K562 (cell line): ENCODE data around the gene MYBPHL. TPM values are rescaled to one million over a fixed set of nuclear protein-coding genes. Genes with fewer than 3 reads are reported as not detected.

Source experiments
- ATAC-seq: fragments of 200-7000 bp; cut with Tn5 transposase; 3 replicates; pipeline ENCODE4 v1.9.1; 2020; ENCODE audit warnings: moderate library complexity
- BruUV-seq: library from RNA; stranded (reverse); fragments of 400-500 nt; replicated peaks from 2 replicates; lab custom pipeline; 2021; lab: Mats Ljungman, UMichigan
- CTCF ChIA-PET: fragments of 300-600 bp; formaldehyde crosslinking; extraction: SDS; loops from one replicate; lab custom pipeline; 2021; ENCODE audit warnings: low intra/inter-chr PET ratio; lab: Yijun Ruan, JAX
- POLR2A ChIA-PET: fragments of 300-600, 350-650 bp; sonication (Branson Sonifier 250); formaldehyde crosslinking; extraction: SDS; loops from one replicate; lab custom pipeline; 2021; ENCODE audit warnings: antibody characterized with exemption, inconsistent platforms; lab: Yijun Ruan, JAX
- DNase-seq, 4 experiments: peaks; one replicate each; pipeline versions ENCODE4 v3.0.0 to v3.0.0-alpha.2; 2011 to 2018; ENCODE audit warnings: low spot score in 3 of 4, mixed read lengths in 3 of 4; ENCODE audit errors: extremely low read depth in 1 of 4
- FAIRE-seq: peaks from 2 replicates; lab custom pipeline; 2011; peaks lifted over from hg19 to GRCh38; lab: Jason Lieb, UNC
- H2AFZ ChIP-seq: 2 replicates; pipeline ENCODE4 v1.6.0; 2011; ENCODE audit warnings: low read depth, low read length, control low read depth, inconsistent platforms
- H3K27ac ChIP-seq: fragments of 200-600 bp; 3 replicates; pipeline ENCODE4 v1.8.0; 2011; ENCODE audit warnings: low read depth, mild to moderate bottlenecking, control low read depth, inconsistent platforms, low read length, moderate library complexity, mixed read lengths; ENCODE audit errors: extremely low read depth
- H3K27me3 ChIP-seq, 2 experiments: fragments of 300-600 bp in 1 of 2; 2 replicates in 1 of 2; 3 replicates in 1 of 2; pipeline versions ENCODE4 v1.6.0 to v1.8.0; 2011; ENCODE audit warnings: inconsistent platforms in 2 of 2, low read length in 2 of 2, mild to moderate bottlenecking in 1 of 2, mixed read lengths in 1 of 2, moderate library complexity in 1 of 2; ENCODE audit not compliant: control insufficient read depth in 2 of 2, insufficient read depth in 2 of 2
- H3K36me3 ChIP-seq: fragments of 300-600 bp; 3 replicates; pipeline ENCODE4 v1.8.0; 2011; ENCODE audit warnings: mild to moderate bottlenecking, low read length, inconsistent platforms; ENCODE audit not compliant: control insufficient read depth, insufficient read depth
- H3K4me1 ChIP-seq, 2 experiments: fragments of 200-600 bp in 1 of 2; replicated peaks in 1 of 2; 2 replicates in 1 of 2; 3 replicates in 1 of 2; pipeline versions ENCODE4 v1.5.1 to v1.8.0; 2011; ENCODE audit warnings: inconsistent platforms in 2 of 2, low read length in 2 of 2, mild to moderate bottlenecking in 1 of 2, mixed read lengths in 1 of 2, moderate library complexity in 1 of 2; ENCODE audit not compliant: control insufficient read depth in 2 of 2, insufficient read depth in 2 of 2
- H3K4me2 ChIP-seq: 2 replicates; pipeline ENCODE4 v1.6.1; 2011; ENCODE audit warnings: low read length, control low read depth, inconsistent platforms, mixed read lengths; ENCODE audit not compliant: insufficient read depth
- H3K4me3 ChIP-seq: fragments of 200-600 bp; sonication (generic), shearing (Covaris generic); 2 replicates; pipeline ENCODE4 v1.5.1; 2016; ENCODE audit warnings: control low read depth, inconsistent platforms
- H3K79me2 ChIP-seq: fragments of 200-600 bp; 3 replicates; pipeline ENCODE4 v1.8.0; 2011; ENCODE audit warnings: low read length, inconsistent platforms; ENCODE audit not compliant: control insufficient read depth, insufficient read depth
- H3K9ac ChIP-seq, 2 experiments: 2 replicates each; pipeline versions ENCODE4 v1.6.0 to v1.6.1; 2011; ENCODE audit warnings: low read depth in 2 of 2, low read length in 2 of 2, control low read depth in 1 of 2, inconsistent platforms in 1 of 2, mild to moderate bottlenecking in 1 of 2, mixed read lengths in 1 of 2; ENCODE audit not compliant: insufficient read depth in 1 of 2
- H3K9me1 ChIP-seq: one replicate; pipeline ENCODE4 v1.6.0; 2011; ENCODE audit warnings: inconsistent platforms, mild to moderate bottlenecking, low read length, moderate library complexity; ENCODE audit not compliant: control insufficient read depth, insufficient read depth
- H3K9me3 ChIP-seq: replicated peaks from 2 replicates; pipeline ENCODE4 v1.5.1; 2011; ENCODE audit warnings: low read depth, low read length, inconsistent platforms; ENCODE audit not compliant: control insufficient read depth, insufficient read depth
- H4K20me1 ChIP-seq: replicated peaks from 2 replicates; pipeline ENCODE4 v1.6.1; 2011; ENCODE audit warnings: low read length, inconsistent platforms, mixed read lengths; ENCODE audit not compliant: control insufficient read depth, insufficient read depth
- CREB1 ChIP-seq, 2 experiments: sonication (generic) in 1 of 2; formaldehyde crosslinking in 1 of 2; IDR thresholded peaks; 2 replicates each; pipeline versions ENCODE4 v1.6.1 to v1.8.0; 2012 to 2022; ENCODE audit warnings: inconsistent platforms in 1 of 2, mild to moderate bottlenecking in 1 of 2, missing genetic modification reagents in 1 of 2, moderate library complexity in 1 of 2
- DLX4 ChIP-seq: fragments of 250-450 bp; sonication (Bioruptor Pico); IDR thresholded peaks from 2 replicates; pipeline ENCODE4 v1.6.1; 2021; ENCODE audit warnings: mild to moderate bottlenecking
- E2F1 ChIP-seq: sonication (generic); formaldehyde crosslinking; IDR thresholded peaks from 2 replicates; pipeline ENCODE4 v1.8.1; 2023; ENCODE audit warnings: mild to moderate bottlenecking, missing genetic modification reagents, moderate library complexity
- PHB ChIP-seq: fragments of 250-450 bp; sonication (Bioruptor Pico); IDR thresholded peaks from 2 replicates; pipeline ENCODE4 v1.5.0; 2021
- POLR2A ChIP-seq: fragments of 450-650 bp; conservative IDR thresholded peaks from 2 replicates; pipeline ENCODE4 v1.6.1; 2016
- POLR3A ChIP-seq: IDR thresholded peaks from 2 replicates; pipeline ENCODE4 v1.6.1; 2011; ENCODE audit warnings: borderline replicate concordance, mild to moderate bottlenecking, moderate library complexity; ENCODE audit not compliant: insufficient read length, insufficient read depth; ENCODE audit errors: extremely low read depth
- PREB ChIP-seq: sonication (generic); formaldehyde crosslinking; IDR thresholded peaks from 2 replicates; pipeline ENCODE4 v1.8.1; 2023; ENCODE audit warnings: mild to moderate bottlenecking, missing genetic modification reagents
- RERE ChIP-seq: sonication (generic); formaldehyde crosslinking; IDR thresholded peaks from 2 replicates; pipeline ENCODE4 v1.8.0; 2023; ENCODE audit warnings: missing genetic modification reagents, mild to moderate bottlenecking, borderline replicate concordance
- RHOXF2B ChIP-seq: fragments of 250-450 bp; sonication (Bioruptor Pico); conservative IDR thresholded peaks from 2 replicates; pipeline ENCODE4 v1.5.1; 2021
- TCF7L2 ChIP-seq: fragments of 150-350 bp; IDR thresholded peaks from 2 replicates; pipeline ENCODE4 v1.6.1; 2016; ENCODE audit warnings: low read depth, mild to moderate bottlenecking, low read length, moderate library complexity
- TSC22D4 ChIP-seq: fragments of 450-650 bp; IDR thresholded peaks from 2 replicates; pipeline ENCODE4 v1.6.1; 2016; ENCODE audit warnings: missing genetic modification characterization, missing biosample characterization, control low read depth
- U2AF1 ChIP-seq: fragments of 200-400 bp; formaldehyde crosslinking; optimal IDR thresholded peaks from 2 replicates; pipeline ENCODE3; 2017; ENCODE audit warnings: mild to moderate bottlenecking, low read depth, low read length, moderate library complexity
- ZEB2 ChIP-seq: fragments of 450-650 bp; IDR thresholded peaks from 2 replicates; pipeline ENCODE4 v1.6.1; 2016
- ZNF655 ChIP-seq: fragments of 250-450 bp; sonication (Bioruptor Pico); IDR thresholded peaks from 2 replicates; pipeline ENCODE4 v1.5.0; 2021
- WGBS: fragments of 100-300 bp; shearing (Covaris generic); methylation state at CpG from one replicate; pipeline ENCODE4 v1.1.6; 2016; ENCODE audit warnings: low coverage, mixed read lengths; ENCODE audit not compliant: insufficient coverage; ENCODE audit errors: missing lambda C conversion rate; 5-methylcytosine and 5-hydroxymethylcytosine counted together
- in situ Hi-C: fragments of 300-500 bp; cut with MboI; formaldehyde crosslinking; loops from 4 replicates; pipeline ENCODE4 v1.15.0; 2018; ENCODE audit warnings: inconsistent platforms, mixed read lengths
- intact Hi-C: fragments of 100-400 bp; cut with micrococcal nuclease; formaldehyde crosslinking; loops from 2 replicates; pipeline ENCODE4 v1.14.2; 2022
- polyA plus RNA-seq, 8 experiments: library from polyadenylated mRNA; depleted of rRNA in 4 of 8; stranded (reverse) in 5 of 8; unstranded in 3 of 8; fragments of >200 nt; fragmentation: Nextera tagmentation in 2 of 8; fragmentation: Illumina TruSeq in 1 of 8; extraction: Ambion mirVana in 2 of 8; extraction: Trizol in 1 of 8; gene quantifications; 2 replicates each; pipeline versions ENCODE4 v1.2.1 to v1.2.3, GENCODE V29; 2011 to 2014; ENCODE audit warnings: inconsistent platforms in 1 of 8, missing spikeins in 1 of 8
- total RNA-seq, 7 experiments: library from RNA; depleted of rRNA in 6 of 7; stranded (reverse); fragments of >200 nt in 6 of 7; fragmentation: Illumina TruSeq in 2 of 7; extraction: Trizol in 2 of 7; gene quantifications; 2 replicates each; pipeline versions ENCODE4 v1.2.1 to v1.2.3, GENCODE V29; 2011 to 2021; ENCODE audit warnings: low replicate concordance in 1 of 7

The MYBPHL gene
- total and polyA plus RNA-seq, 9 of the 15 experiments (the other 6 are each of a cell fraction or from before 2014, with no cell fraction given) = 0.20 to 1.9 (median 0.33) TPM

GRCh38 chr1:109290137-109290536 is 16.7 kb downstream of the MYBPHL start:
- Histone ChIP-seq H3K36me3 (no peaks in the 10 kb centered on the region), H3K4me1 (peaks cover 7 to 26% of the 10 kb centered on the region in 2 experiments; a peak in 4 of 5 replicates), H3K27me3 (no peaks in the 10 kb centered on the region), H3K4me2 (no peak overlapping the region), H4K20me1 (no peaks in the 10 kb centered on the region), H3K79me2 (no peaks in the 10 kb centered on the region), H3K27ac (no peak overlapping the region), H3K4me3 (no peak overlapping the region), H3K9ac (no peak overlapping the region), H3K9me1 (no peaks in the 10 kb centered on the region), H2AFZ (peak overlapping the region; percentile 87), H3K9me3 (no peaks in the 10 kb centered on the region)
- no TSS peak for BruUV-seq
- POLR2A ChIA-PET = interaction anchor here (0.8 kb wide), 1 partner anchor 104 kb away, joined by 3 read pairs; no protein-coding TSS in a partner anchor
- 100% methylated on average over 1 of the region's 1 CpG for WGBS
- DNase-seq (no peak), ATAC-seq (peak; percentile 22; the same call in 1 of the 3 replicates), FAIRE-seq (no peak)
- CTCF ChIA-PET = no interaction called here
- in situ Hi-C loops (no loop called here), intact Hi-C loops (no loop called here)
- TF ChIP-seq U2AF1 (no peak), CREB1 (IDR thresholded peaks at IDR 0.05) (no peak), CREB1 (CRISPR knock-in tag; IDR thresholded peaks at IDR 0.05) (no peak), POLR2A (no peak), ZEB2 (no peak), RHOXF2B (CRISPR knock-in tag) (no peak), ZNF655 (CRISPR knock-in tag) (no peak), E2F1 (no peak), DLX4 (CRISPR knock-in tag) (no peak), PREB (CRISPR knock-in tag) (no peak), TCF7L2 (no peak), RERE (CRISPR knock-in tag) (no peak), PHB (CRISPR knock-in tag) (no peak), POLR3A (no peak), TSC22D4 (no peak)
